ENCODE measurements around the gene SVIL. TPM values are rescaled to one million over a fixed set of nuclear protein-coding genes. Genes with fewer than 3 reads are reported as not detected.
"Not testable (repeated sequence)": the region's sequence is repeated elsewhere in the genome, so short reads cannot be mapped to it uniquely, and the experiment has no call there.

The SVIL gene
- total RNA-seq, 1 donor from 2014 or later = 72.1 TPM

DNA sequence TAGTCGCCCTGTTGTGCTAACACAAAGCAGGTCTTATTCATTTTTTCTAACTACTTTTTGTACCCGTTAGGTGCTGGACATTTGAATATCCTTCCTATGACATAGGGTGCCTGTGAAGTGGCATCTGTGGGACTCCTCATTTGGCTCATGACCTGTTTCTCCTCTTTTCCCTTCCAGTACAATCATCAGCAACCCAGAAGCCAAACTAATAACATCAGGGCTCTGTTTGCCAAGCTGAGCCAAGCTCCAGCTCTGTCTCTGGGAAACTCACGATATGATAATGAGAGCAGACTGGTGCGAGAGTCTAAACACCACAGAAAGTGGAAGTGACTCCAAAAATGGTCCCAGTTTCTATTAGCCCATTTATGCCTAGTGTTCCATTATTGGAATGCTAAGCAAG lies 92.0 kb downstream of the SVIL start:
- TF ChIP-seq, protein P1, sequence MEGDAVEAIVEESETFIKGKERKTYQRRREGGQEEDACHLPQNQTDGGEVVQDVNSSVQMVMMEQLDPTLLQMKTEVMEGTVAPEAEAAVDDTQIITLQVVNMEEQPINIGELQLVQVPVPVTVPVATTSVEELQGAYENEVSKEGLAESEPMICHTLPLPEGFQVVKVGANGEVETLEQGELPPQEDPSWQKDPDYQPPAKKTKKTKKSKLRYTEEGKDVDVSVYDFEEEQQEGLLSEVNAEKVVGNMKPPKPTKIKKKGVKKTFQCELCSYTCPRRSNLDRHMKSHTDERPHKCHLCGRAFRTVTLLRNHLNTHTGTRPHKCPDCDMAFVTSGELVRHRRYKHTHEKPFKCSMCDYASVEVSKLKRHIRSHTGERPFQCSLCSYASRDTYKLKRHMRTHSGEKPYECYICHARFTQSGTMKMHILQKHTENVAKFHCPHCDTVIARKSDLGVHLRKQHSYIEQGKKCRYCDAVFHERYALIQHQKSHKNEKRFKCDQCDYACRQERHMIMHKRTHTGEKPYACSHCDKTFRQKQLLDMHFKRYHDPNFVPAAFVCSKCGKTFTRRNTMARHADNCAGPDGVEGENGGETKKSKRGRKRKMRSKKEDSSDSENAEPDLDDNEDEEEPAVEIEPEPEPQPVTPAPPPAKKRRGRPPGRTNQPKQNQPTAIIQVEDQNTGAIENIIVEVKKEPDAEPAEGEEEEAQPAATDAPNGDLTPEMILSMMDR (IDR thresholded peaks at IDR 0.05; ENCODE audit: insufficient read depth, low read length, poor library complexity, severe bottlenecking) = no peak
- H3K4me3 ChIP-seq (ENCODE audit: low read depth, low read length) = no peak overlapping the region
- no peaks in the 10 kb centered on the region for H3K36me3 ChIP-seq (ENCODE audit: control insufficient read depth, insufficient read depth, low read length)
- H3K27me3 ChIP-seq (ENCODE audit: control insufficient read depth, insufficient read depth, low read length) = no peaks in the 10 kb centered on the region
- DNase-seq (ENCODE audit: low read depth) = no peak

DNA sequence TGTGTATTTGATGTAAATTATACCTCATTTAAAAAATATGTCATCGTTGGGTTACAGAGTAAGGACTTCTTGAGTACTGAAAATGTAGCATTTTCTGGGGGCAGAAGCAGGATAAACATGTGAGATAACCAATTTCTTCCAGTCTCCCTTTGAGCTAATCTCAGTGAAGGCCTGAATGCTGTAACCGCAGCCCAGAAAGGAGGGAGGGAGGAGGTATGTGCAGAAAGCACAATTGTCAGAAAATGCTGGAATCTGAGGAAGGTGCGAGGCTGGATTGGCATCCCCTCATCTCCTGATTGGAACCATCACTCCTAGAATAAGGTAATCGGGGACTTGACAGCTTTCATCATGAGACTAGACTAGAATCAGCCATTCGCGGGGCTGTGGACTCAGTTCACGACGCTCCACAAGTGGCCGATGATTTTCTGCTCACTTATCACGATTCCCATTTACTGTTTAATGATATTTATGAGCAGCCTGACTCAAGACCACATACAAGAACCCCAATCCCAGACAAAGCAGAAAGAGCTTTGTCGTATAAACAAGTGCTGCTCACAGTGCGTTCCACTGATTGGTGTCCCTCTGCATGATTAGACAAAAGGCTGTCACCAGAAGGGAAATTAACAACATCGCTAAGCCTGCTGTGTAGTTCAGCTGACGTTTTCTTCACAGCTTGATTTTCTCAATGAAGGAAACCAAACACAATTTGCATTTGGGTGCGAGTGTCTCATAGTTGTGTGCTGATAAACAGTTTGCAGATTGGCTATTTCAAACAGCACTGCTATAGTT lies 93.2 kb downstream of the SVIL start:
- no peaks in the 10 kb centered on the region for H3K27me3 ChIP-seq (ENCODE audit: control insufficient read depth, insufficient read depth, low read length)
- H3K4me3 ChIP-seq (ENCODE audit: low read depth, low read length) = no peak overlapping the region
- DNase-seq (ENCODE audit: low read depth) = no peak
- TF ChIP-seq, protein P1 (IDR thresholded peaks at IDR 0.05; ENCODE audit: insufficient read depth, low read length, poor library complexity, severe bottlenecking) = no peak
- no peaks in the 10 kb centered on the region for H3K36me3 ChIP-seq (ENCODE audit: control insufficient read depth, insufficient read depth, low read length)

DNA sequence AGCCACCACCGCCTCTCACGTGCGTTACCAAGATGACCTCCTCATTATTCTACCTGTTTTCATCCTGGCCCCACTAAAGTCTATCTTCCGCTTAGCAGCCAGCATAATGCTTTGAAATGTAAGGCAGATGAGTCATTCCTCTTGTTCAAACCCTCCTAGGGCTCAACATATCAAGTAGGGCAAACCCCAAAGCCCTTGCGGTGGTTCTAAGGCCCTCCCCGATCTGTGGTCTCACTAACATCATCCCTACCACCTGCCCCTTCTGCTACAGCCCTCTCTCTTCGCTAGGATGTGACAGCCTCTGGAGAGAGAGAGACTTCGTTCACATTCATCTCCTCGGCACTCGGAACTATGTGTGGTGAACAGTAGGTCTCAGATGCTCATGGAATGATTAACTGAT lies 94.8 kb downstream of the SVIL start:
- H3K36me3 ChIP-seq (ENCODE audit: control insufficient read depth, insufficient read depth, low read length) = no peaks in the 10 kb centered on the region
- H3K27me3 ChIP-seq (ENCODE audit: control insufficient read depth, insufficient read depth, low read length) = no peaks in the 10 kb centered on the region
- no peak for DNase-seq (ENCODE audit: low read depth)
- TF ChIP-seq, protein P1 (IDR thresholded peaks at IDR 0.05; ENCODE audit: insufficient read depth, low read length, poor library complexity, severe bottlenecking) = no peak
- H3K4me3 ChIP-seq (ENCODE audit: low read depth, low read length) = no peak overlapping the region

DNA sequence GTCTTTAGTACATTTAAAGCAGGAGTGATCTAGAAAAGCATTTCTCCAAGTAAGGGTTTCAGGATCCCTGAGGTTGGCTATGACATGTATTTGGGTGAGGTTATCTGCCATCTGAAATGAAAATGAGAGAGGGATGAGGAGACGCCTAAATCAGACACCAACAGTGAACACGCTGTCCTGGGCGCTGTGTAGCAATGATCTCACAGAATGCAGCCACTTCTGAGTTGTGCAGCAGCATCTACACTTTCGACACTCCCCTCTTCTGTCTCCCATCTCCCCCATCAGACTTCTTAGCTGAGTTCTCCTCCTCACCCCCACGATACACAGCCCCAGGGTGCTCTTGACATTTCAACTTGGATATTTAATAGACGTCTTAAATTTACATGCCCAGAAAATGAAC lies 95.4 kb downstream of the SVIL start:
- no peaks in the 10 kb centered on the region for H3K36me3 ChIP-seq (ENCODE audit: control insufficient read depth, insufficient read depth, low read length)
- no peaks in the 10 kb centered on the region for H3K27me3 ChIP-seq (ENCODE audit: control insufficient read depth, insufficient read depth, low read length)
- no peak for DNase-seq (ENCODE audit: low read depth)
- H3K4me3 ChIP-seq (ENCODE audit: low read depth, low read length) = no peak overlapping the region
- TF ChIP-seq, protein P1 (IDR thresholded peaks at IDR 0.05; ENCODE audit: insufficient read depth, low read length, poor library complexity, severe bottlenecking) = no peak

DNA sequence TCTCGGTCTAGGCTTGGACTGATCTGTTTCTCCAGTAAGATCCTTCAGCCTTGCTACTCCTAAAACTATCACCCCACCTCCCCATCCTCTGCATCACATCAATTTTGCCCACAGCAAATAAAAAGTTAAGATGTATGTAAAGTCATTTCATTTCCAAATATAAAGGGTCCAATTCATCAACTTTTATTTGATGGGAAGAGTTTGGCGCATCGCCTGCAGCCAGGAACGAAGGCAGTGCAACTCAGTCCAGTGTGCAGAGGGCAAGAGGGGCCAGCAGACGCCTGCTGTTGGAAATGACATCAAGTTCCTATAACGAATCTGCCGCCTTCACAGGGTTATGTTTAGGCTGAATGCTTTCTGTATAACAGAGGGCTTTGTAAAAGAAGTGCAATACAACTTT lies 97.0 kb downstream of the SVIL start:
- no peaks in the 10 kb centered on the region for H3K36me3 ChIP-seq (ENCODE audit: control insufficient read depth, insufficient read depth, low read length)
- TF ChIP-seq, protein P1 (IDR thresholded peaks at IDR 0.05; ENCODE audit: insufficient read depth, low read length, poor library complexity, severe bottlenecking) = no peak
- no peak for DNase-seq (ENCODE audit: low read depth)
- no peak overlapping the region for H3K4me3 ChIP-seq (ENCODE audit: low read depth, low read length)
- no peaks in the 10 kb centered on the region for H3K27me3 ChIP-seq (ENCODE audit: control insufficient read depth, insufficient read depth, low read length)

DNA sequence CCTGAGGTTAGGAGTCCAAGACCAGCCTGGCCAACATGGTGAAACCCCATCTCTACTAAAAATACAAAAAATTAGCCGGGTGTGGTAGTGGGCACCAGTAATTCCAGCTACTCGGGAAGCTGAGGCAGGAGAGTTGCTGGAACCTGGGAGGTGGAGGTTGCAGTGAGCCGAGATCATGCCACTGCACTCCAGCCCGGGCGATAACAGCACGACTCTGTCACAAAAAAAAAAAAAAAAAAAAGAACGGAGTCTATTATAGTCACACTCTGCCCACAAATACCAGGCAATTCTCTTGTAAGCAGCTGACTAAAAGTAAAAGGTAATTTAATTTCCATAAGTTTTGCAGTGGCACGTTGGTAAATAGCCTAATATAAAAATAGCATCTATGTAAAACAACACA lies 98.1 kb downstream of the SVIL start:
- not testable (repeated sequence) for H3K27me3 ChIP-seq (ENCODE audit: control insufficient read depth, insufficient read depth, low read length); H3K36me3 ChIP-seq (ENCODE audit: control insufficient read depth, insufficient read depth, low read length); DNase-seq (ENCODE audit: low read depth); H3K4me3 ChIP-seq (ENCODE audit: low read depth, low read length)
